ENCODE data around the gene C3orf20. TPM values are rescaled to one million over a fixed set of nuclear protein-coding genes. Genes with fewer than 3 reads are reported as not detected.

C3orf20 gene
- polyA plus RNA-seq, 1 donor from 2014 or later, result not detected

GRCh38 chr3:14768881-14769280 lies 93.9 kb downstream of the C3orf20 start:
- H3K27ac ChIP-seq (ENCODE audit: low read length), result no peak overlapping the region
- no peaks in the 10 kb centered on the region for H3K36me3 ChIP-seq (ENCODE audit: insufficient read depth, low read length)
- H3K4me3 ChIP-seq (ENCODE audit: low read length), result no peak overlapping the region
- no peak overlapping the region for H3K4me2 ChIP-seq (ENCODE audit: low read length)
- H4K20me1 ChIP-seq (ENCODE audit: insufficient read depth), result no peaks in the 10 kb centered on the region
- H3K79me2 ChIP-seq (replicated peaks; ENCODE audit: insufficient read depth, low read length), result no peaks in the 10 kb centered on the region
- H3K9ac ChIP-seq (ENCODE audit: low read length), result no peak overlapping the region
- no peak overlapping the region for H2AFZ ChIP-seq (ENCODE audit: low read depth, low read length)
- TF ChIP-seq POLR2AphosphoS5 (IDR thresholded peaks at IDR 0.05), result no peak
- TF ChIP-seq TAF1 (IDR thresholded peaks at IDR 0.05; ENCODE audit: low read depth), result no peak
- TF ChIP-seq RAD21 (conservative IDR thresholded peaks at IDR 0.05), result no peak
- no peaks in the 10 kb centered on the region for H3K9me3 ChIP-seq (ENCODE audit: low read length)
- no peaks in the 10 kb centered on the region for H3K9me2 ChIP-seq (ENCODE audit: insufficient read depth, low read length)
- H3K27me3 ChIP-seq (ENCODE audit: insufficient read depth, low read depth, low read length), result no peaks in the 10 kb centered on the region
- H3F3A ChIP-seq (ENCODE audit: insufficient read depth, low read length, poor library complexity, severe bottlenecking), result no peaks in the 10 kb centered on the region

DNA sequence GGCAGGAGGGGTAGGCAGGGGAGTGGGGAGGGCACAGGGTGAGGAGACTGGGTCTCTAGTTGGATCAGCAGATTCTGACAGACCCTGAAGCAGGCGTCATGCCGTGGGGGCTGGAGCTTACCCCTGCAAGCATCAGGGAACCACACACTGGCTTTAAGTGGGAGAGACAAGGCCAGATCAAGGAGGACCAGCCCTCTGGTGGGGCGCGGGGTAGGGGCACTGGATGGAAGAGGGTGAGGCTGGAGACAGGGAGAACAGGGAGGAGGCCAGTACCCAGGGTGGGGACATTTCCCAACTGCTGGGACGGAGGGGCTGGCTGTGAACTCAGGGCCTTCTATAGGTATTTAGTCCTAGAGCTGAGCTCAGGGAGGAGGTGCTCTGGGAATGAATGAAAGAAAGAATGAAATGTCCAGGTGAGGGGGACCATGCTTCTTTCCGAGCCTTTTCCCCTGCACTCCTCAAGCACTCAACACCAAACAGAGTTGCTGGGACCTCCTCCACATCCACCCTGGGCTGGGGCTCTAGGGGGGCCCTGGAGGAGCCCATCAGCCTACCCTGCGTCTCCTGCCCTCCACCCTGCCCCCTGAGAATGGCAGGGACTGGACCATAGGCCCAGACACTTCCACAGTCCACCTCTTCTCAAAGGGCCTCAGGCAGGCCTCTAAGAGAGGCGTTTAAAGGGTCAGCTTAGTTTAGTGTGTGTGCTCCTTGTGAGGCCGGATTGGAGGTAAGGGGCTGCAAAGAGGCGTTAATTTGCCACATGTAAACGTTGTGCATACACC lies 94.8 kb downstream of the C3orf20 start:
- H3K27me3 ChIP-seq (ENCODE audit: insufficient read depth, low read depth, low read length), result no peaks in the 10 kb centered on the region
- H3K27ac ChIP-seq (ENCODE audit: low read length), result no peak overlapping the region
- no peak overlapping the region for H3K9ac ChIP-seq (ENCODE audit: low read length)
- H3K36me3 ChIP-seq (ENCODE audit: insufficient read depth, low read length), result no peaks in the 10 kb centered on the region
- no peak overlapping the region for H3K4me2 ChIP-seq (ENCODE audit: low read length)
- H3F3A ChIP-seq (ENCODE audit: insufficient read depth, low read length, poor library complexity, severe bottlenecking), result no peaks in the 10 kb centered on the region
- H2AFZ ChIP-seq (ENCODE audit: low read depth, low read length), result no peak overlapping the region
- H4K20me1 ChIP-seq (ENCODE audit: insufficient read depth), result no peaks in the 10 kb centered on the region
- H3K4me3 ChIP-seq (ENCODE audit: low read length), result no peak overlapping the region
- TF ChIP-seq MXI1 (conservative IDR thresholded peaks at IDR 0.05; ENCODE audit: poor library complexity, severe bottlenecking), result no peak
- TF ChIP-seq TAF1 (IDR thresholded peaks at IDR 0.05; ENCODE audit: low read depth), result no peak
- no peak for TF ChIP-seq SMC3 (conservative IDR thresholded peaks at IDR 0.05; ENCODE audit: poor library complexity)
- TF ChIP-seq, protein P1, sequence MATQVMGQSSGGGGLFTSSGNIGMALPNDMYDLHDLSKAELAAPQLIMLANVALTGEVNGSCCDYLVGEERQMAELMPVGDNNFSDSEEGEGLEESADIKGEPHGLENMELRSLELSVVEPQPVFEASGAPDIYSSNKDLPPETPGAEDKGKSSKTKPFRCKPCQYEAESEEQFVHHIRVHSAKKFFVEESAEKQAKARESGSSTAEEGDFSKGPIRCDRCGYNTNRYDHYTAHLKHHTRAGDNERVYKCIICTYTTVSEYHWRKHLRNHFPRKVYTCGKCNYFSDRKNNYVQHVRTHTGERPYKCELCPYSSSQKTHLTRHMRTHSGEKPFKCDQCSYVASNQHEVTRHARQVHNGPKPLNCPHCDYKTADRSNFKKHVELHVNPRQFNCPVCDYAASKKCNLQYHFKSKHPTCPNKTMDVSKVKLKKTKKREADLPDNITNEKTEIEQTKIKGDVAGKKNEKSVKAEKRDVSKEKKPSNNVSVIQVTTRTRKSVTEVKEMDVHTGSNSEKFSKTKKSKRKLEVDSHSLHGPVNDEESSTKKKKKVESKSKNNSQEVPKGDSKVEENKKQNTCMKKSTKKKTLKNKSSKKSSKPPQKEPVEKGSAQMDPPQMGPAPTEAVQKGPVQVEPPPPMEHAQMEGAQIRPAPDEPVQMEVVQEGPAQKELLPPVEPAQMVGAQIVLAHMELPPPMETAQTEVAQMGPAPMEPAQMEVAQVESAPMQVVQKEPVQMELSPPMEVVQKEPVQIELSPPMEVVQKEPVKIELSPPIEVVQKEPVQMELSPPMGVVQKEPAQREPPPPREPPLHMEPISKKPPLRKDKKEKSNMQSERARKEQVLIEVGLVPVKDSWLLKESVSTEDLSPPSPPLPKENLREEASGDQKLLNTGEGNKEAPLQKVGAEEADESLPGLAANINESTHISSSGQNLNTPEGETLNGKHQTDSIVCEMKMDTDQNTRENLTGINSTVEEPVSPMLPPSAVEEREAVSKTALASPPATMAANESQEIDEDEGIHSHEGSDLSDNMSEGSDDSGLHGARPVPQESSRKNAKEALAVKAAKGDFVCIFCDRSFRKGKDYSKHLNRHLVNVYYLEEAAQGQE (IDR thresholded peaks at IDR 0.05; ENCODE audit: borderline replicate concordance), result no peak
- TF ChIP-seq EP300 (conservative IDR thresholded peaks at IDR 0.05; ENCODE audit: poor library complexity, severe bottlenecking), result no peak
- no peak for TF ChIP-seq RAD21 (conservative IDR thresholded peaks at IDR 0.05)
- no peak for TF ChIP-seq EZH2 (IDR thresholded peaks at IDR 0.05; ENCODE audit: borderline replicate concordance, insufficient read depth, low read length, poor library complexity, severe bottlenecking)
- TF ChIP-seq CTCF (IDR thresholded peaks at IDR 0.05; ENCODE audit: poor library complexity, severe bottlenecking), result no peak
- TF ChIP-seq POLR2AphosphoS5 (IDR thresholded peaks at IDR 0.05), result no peak
- H3K79me2 ChIP-seq (replicated peaks; ENCODE audit: insufficient read depth, low read length), result no peaks in the 10 kb centered on the region
- H3K9me3 ChIP-seq (ENCODE audit: low read length), result no peaks in the 10 kb centered on the region
- no peaks in the 10 kb centered on the region for H3K9me2 ChIP-seq (ENCODE audit: insufficient read depth, low read length)

Measured in neural cell (in vitro differentiated cells).